Smooth muscle cell (in vitro differentiated cells): Measurements from ENCODE around the gene PLA1A. TPM values are rescaled to one million over a fixed set of nuclear protein-coding genes. Genes with fewer than 3 reads are reported as not detected.

ENCODE experiments used
- DNase-seq: peaks from one replicate; lab custom pipeline; 2025; ENCODE audit not compliant: unreplicated experiment; lab: John Stamatoyannopoulos, UW
- H2AFZ ChIP-seq: fragments of 200-600 bp; sonication (generic); 2 replicates; pipeline ENCODE4 v1.6.0; 2016; ENCODE audit warnings: antibody characterized with exemption, low read depth, mild to moderate bottlenecking
- H3F3A ChIP-seq: fragments of 200-600 bp; sonication (generic); 2 replicates; pipeline ENCODE4 v1.6.0; 2017; ENCODE audit warnings: antibody characterized with exemption, low read depth
- H3K27ac ChIP-seq: fragments of 200-600 bp; sonication (generic); 2 replicates; pipeline ENCODE4 v1.5.1; 2016; ENCODE audit warnings: low read depth, mild to moderate bottlenecking
- H3K27me3 ChIP-seq: fragments of 200-600 bp; sonication (generic); 2 replicates; pipeline ENCODE4 v1.6.1; 2016; ENCODE audit warnings: low read depth, mild to moderate bottlenecking
- H3K36me3 ChIP-seq: fragments of 200-600 bp; sonication (generic); 2 replicates; pipeline ENCODE4 v1.5.1; 2016; ENCODE audit warnings: low read depth
- H3K4me1 ChIP-seq: fragments of 200-600 bp; sonication (generic); 2 replicates; pipeline ENCODE4 v1.5.1; 2016; ENCODE audit warnings: low read depth
- H3K4me2 ChIP-seq: fragments of 200-600 bp; sonication (generic); 2 replicates; pipeline ENCODE4 v1.6.0; 2016; ENCODE audit warnings: mild to moderate bottlenecking
- H3K4me3 ChIP-seq: fragments of 200-600 bp; sonication (generic); 2 replicates; pipeline ENCODE4 v1.5.1; 2016; ENCODE audit warnings: mild to moderate bottlenecking
- H3K79me2 ChIP-seq: fragments of 200-600 bp; sonication (generic); 2 replicates; pipeline ENCODE4 v1.6.0; 2016; ENCODE audit warnings: low read depth, mild to moderate bottlenecking
- H3K9ac ChIP-seq: fragments of 200-600 bp; sonication (generic); 2 replicates; pipeline ENCODE4 v1.6.0; 2016; ENCODE audit warnings: low read depth
- H3K9me3 ChIP-seq: fragments of 200-600 bp; sonication (generic); replicated peaks from 2 replicates; pipeline ENCODE4 v1.5.1; 2016; ENCODE audit warnings: low read depth
- H4K20me1 ChIP-seq: fragments of 200-600 bp; sonication (generic); 2 replicates; pipeline ENCODE4 v1.6.0; 2016; ENCODE audit warnings: low read depth
- whole genome bisulfite sequencing: methylation state at CpG from one replicate; pipeline ENCODE4 v1.1.7; 2016; ENCODE audit warnings: low lambda C conversion rate; 5-methylcytosine and 5-hydroxymethylcytosine counted together
- polyA plus RNA-seq: library from polyadenylated mRNA; unstranded; fragments of >200 nt; fragmentation: Nextera tagmentation; extraction: Ambion mirVana; gene quantifications from 2 replicates; pipeline ENCODE4 v1.2.1, GENCODE V29; 2016
- total RNA-seq: library from RNA; depleted of rRNA; stranded (reverse); fragments of >200 nt; gene quantifications from 2 replicates; pipeline ENCODE4 v1.2.3, GENCODE V29; 2014
- TF ChIP-seq, protein P1 (sequence below): fragments of 200-600 bp; sonication (generic); IDR thresholded peaks from 2 replicates; pipeline ENCODE4 v1.5.1; 2017; ENCODE audit warnings: borderline replicate concordance, mild to moderate bottlenecking, antibody characterized with exemption; ENCODE audit not compliant: insufficient read depth, poor library complexity, severe bottlenecking

Gene PLA1A, protein sequence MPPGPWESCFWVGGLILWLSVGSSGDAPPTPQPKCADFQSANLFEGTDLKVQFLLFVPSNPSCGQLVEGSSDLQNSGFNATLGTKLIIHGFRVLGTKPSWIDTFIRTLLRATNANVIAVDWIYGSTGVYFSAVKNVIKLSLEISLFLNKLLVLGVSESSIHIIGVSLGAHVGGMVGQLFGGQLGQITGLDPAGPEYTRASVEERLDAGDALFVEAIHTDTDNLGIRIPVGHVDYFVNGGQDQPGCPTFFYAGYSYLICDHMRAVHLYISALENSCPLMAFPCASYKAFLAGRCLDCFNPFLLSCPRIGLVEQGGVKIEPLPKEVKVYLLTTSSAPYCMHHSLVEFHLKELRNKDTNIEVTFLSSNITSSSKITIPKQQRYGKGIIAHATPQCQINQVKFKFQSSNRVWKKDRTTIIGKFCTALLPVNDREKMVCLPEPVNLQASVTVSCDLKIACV
- total RNA-seq, result not detected in 2 replicates
- polyA plus RNA-seq, result not detected in 2 replicates

DNA sequence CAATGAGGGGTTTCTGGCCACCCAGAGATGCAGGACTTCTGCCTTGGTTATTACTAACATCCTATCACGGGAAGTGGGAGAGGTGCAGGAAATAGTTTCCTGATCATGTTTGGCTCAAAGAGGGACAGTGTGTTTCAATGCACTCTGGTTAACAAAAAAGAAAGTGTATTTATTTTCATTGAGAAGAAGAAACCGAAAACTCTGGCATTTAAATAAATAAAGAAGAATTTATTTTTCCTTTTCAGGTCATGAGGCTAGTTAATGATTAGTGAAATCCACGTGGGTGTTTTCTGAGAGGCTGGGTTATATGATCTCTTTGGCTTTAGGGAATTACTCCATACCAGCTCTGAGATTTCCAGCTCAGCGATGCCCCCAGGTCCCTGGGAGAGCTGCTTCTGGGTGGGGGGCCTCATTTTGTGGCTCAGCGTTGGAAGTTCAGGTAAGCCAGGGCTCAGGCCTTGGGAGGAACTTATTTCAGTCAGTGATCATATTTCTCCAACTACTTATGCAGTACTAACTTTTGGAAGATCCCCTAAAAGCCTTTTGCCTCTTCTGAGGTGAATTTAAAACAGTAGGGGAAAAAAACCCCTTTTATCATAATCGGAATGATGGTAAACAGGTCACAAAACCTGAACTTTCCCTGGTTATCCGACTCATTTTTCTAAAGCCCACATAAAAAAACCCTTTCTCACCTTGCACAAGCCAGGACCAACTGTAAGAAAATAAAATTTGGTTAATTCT lies at the start of gene PLA1A:
PLA1A (plus strand) TSS at position 338 of the 741 bp plus-strand sequence; CDS start at position 367, 29 bp downstream.
- H3K4me1 ChIP-seq, result no peaks in the 10 kb centered on the region
- TF ChIP-seq, protein P1, sequence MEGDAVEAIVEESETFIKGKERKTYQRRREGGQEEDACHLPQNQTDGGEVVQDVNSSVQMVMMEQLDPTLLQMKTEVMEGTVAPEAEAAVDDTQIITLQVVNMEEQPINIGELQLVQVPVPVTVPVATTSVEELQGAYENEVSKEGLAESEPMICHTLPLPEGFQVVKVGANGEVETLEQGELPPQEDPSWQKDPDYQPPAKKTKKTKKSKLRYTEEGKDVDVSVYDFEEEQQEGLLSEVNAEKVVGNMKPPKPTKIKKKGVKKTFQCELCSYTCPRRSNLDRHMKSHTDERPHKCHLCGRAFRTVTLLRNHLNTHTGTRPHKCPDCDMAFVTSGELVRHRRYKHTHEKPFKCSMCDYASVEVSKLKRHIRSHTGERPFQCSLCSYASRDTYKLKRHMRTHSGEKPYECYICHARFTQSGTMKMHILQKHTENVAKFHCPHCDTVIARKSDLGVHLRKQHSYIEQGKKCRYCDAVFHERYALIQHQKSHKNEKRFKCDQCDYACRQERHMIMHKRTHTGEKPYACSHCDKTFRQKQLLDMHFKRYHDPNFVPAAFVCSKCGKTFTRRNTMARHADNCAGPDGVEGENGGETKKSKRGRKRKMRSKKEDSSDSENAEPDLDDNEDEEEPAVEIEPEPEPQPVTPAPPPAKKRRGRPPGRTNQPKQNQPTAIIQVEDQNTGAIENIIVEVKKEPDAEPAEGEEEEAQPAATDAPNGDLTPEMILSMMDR, result no peak
- no peak for DNase-seq
- no peak within 1 kb of the TSS for H3K27ac ChIP-seq
- H3K9me3 ChIP-seq, result no peaks in the 10 kb centered on the region
- peaks cover 3% of the 10 kb centered on the region for H3F3A ChIP-seq
- H3K4me2 ChIP-seq, result no peak within 1 kb of the TSS
- no peak within 1 kb of the TSS for H3K4me3 ChIP-seq
- H3K79me2 ChIP-seq, result no peaks in the 10 kb centered on the region
- WGBS, result 75% methylated on average over 7 of the region's 7 CpGs
- no peak within 1 kb of the TSS for H2AFZ ChIP-seq
- no peak within 1 kb of the TSS for H3K9ac ChIP-seq
- no peaks in the 10 kb centered on the region for H3K27me3 ChIP-seq
- no peaks in the 10 kb centered on the region for H3K36me3 ChIP-seq
- no peaks in the 10 kb centered on the region for H4K20me1 ChIP-seq

DNA sequence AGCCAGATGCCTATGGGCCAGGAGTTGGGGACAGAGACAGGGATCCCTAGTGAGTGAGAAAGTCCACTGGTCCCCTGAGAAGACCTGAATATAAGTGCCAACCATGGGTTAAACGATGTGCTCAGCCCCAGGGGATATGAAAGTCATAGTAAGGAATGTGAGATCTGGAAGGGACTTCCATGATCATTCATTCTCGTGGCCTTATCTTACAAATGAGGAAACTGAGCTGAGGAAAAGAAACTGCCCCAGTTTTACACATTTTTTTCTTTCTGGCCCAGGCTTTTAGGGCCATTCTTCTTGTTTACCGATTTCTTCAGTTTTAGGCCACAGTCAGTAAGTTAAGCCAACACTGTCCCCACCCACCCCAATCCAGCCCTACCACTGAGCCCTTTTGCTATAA lies 49.3 kb upstream of the PLA1A start:
- TF ChIP-seq, protein P1, result no peak
- no peak for DNase-seq
- Histone ChIP-seq H3K36me3 (no peaks in the 10 kb centered on the region), H3F3A (no peaks in the 10 kb centered on the region), H2AFZ (no peak overlapping the region), H3K27me3 (no peaks in the 10 kb centered on the region), H3K9me3 (no peaks in the 10 kb centered on the region), H3K4me3 (no peak overlapping the region), H3K79me2 (no peaks in the 10 kb centered on the region), H3K27ac (no peak overlapping the region), H3K9ac (no peak overlapping the region), H3K4me2 (no peak overlapping the region), H3K4me1 (no peaks in the 10 kb centered on the region), H4K20me1 (no peaks in the 10 kb centered on the region)
- 26% methylated on average over 3 of the region's 3 CpGs for WGBS

DNA sequence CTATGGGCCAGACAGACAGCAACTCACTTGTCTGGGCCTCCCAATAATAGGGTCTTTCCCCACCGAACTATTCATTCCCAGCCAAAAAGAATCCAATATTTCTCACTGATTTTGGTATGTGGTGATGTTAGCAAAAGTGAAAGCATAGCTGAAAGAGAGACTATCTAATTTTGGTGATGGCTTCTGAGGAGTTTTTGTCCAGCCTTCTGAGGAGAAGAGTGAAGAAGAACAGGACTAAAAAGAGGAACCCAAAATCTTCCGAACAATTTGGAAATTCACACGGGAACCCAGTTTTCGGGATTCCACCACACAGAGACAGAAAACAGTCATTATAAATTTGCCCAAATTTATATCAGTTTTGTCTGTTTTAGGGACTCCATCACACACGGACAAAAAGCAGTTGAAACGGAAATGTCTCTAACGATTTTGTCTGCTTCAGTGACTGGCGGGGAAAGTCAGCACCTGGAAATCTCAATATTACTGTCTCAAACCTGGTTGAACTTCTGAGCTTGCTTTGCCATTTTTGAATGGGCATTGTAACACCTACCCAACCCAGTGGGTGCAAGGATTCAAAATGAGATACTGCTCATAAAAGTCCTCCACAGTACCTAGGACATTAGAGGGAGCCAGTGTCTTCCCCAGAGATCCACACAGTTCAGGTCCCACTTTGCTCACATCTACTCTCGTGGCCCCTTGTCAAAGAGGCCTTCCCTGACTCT lies 47.3 kb upstream of the PLA1A start:
- DNase-seq, result no peak
- no peak overlapping the region for H2AFZ ChIP-seq
- H3K4me3 ChIP-seq, result no peak overlapping the region
- no peaks in the 10 kb centered on the region for H4K20me1 ChIP-seq
- H3K4me2 ChIP-seq, result no peak overlapping the region
- H3K27ac ChIP-seq, result no peak overlapping the region
- H3K79me2 ChIP-seq, result no peaks in the 10 kb centered on the region
- no peaks in the 10 kb centered on the region for H3F3A ChIP-seq
- no peaks in the 10 kb centered on the region for H3K9me3 ChIP-seq
- 95% methylated on average over 9 of the region's 9 CpGs for WGBS
- H3K9ac ChIP-seq, result no peak overlapping the region
- TF ChIP-seq, protein P1, result no peak
- H3K36me3 ChIP-seq, result no peaks in the 10 kb centered on the region
- H3K4me1 ChIP-seq, result no peaks in the 10 kb centered on the region
- no peaks in the 10 kb centered on the region for H3K27me3 ChIP-seq
